Measurements from ENCODE around the gene TMOD2. TPM values are rescaled to one million over a fixed set of nuclear protein-coding genes. Genes with fewer than 3 reads are reported as not detected.
"Not testable (repeated sequence)": the region's sequence is repeated elsewhere in the genome, so short reads cannot be mapped to it uniquely, and the experiment has no call there.

TMOD2 gene
- total RNA-seq, 2 experiments from 2014 or later, result 6.2 to 6.5 TPM

DNA sequence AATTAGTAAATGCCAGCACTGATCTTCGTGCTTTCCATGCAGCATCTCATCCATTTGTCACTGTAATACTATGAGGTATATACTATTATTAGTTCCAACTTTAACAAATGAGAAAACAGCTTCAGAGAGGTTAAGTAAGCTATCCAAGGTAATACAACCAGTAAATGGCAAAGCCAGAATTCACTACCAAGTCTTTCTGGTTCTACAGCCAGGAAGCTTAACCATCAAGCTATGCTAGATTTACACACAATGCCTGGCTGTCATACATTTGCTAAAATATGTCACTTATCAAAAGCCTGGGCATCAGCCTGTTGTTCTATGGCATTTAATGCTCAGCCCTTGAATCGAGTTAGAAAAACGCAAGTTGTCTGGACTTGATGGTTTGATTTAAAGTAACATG is 32.6 kb downstream of the TMOD2 start:
- POLR2A ChIA-PET, result no interaction called here
- no peaks in the 10 kb centered on the region for H3K4me1 Mint-ChIP-seq
- peaks cover 3% of the 10 kb centered on the region for H3K27me3 Mint-ChIP-seq
- no peak for DNase-seq
- CTCF ChIA-PET, result interaction anchor here (1.0 to 1.8 kb wide), 3 partner anchors 10 to 134 kb away, joined by 3 to 4 read pairs (median 3); no protein-coding TSS in a partner anchor
- peaks cover 4% of the 10 kb centered on the region for H3K9me3 Mint-ChIP-seq
- no peak overlapping the region for H3K27ac Mint-ChIP-seq
- H3K4me3 Mint-ChIP-seq, result no peak overlapping the region
- peaks cover 10% of the 10 kb centered on the region for H3K36me3 Mint-ChIP-seq (ENCODE audit: low read depth)

DNA sequence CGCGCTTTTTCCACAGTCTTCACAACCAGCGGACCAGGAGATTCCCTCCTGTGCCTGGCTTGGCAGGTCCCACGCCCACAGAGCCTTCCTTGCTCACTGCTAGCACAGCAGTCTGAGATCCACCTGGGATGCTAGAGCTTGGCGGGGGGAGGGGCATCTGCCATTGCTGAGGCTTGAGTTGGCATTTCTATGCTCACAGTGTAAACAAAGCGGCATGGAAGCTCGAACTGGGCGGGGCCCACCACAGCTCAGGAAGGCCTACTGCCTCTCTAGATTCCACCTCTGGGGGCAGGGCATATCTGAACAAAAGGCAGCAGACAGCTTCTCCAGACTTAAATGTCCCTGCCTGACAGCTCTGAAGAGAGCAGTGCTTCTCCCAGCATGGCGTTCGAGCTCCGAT is 35.7 kb downstream of the TMOD2 start:
- DNase-seq; H3K36me3 Mint-ChIP-seq (ENCODE audit: low read depth): not testable (repeated sequence)

GRCh38 chr15:51792474-51792873 is 41.1 kb downstream of the TMOD2 start:
- peaks cover 12% of the 10 kb centered on the region for H3K27me3 Mint-ChIP-seq
- H3K36me3 Mint-ChIP-seq (ENCODE audit: low read depth); CTCF ChIA-PET; DNase-seq; H3K27ac Mint-ChIP-seq; H3K9me3 Mint-ChIP-seq; H3K4me3 Mint-ChIP-seq; POLR2A ChIA-PET; H3K4me1 Mint-ChIP-seq: not testable (repeated sequence)

More for the DNA sequence above, 35.7 kb downstream of the TMOD2 start:
- peaks cover 12% of the 10 kb centered on the region for H3K27me3 Mint-ChIP-seq
- H3K27ac Mint-ChIP-seq, POLR2A ChIA-PET, H3K9me3 Mint-ChIP-seq, H3K4me3 Mint-ChIP-seq, CTCF ChIA-PET, H3K4me1 Mint-ChIP-seq: not testable (repeated sequence)

DNA sequence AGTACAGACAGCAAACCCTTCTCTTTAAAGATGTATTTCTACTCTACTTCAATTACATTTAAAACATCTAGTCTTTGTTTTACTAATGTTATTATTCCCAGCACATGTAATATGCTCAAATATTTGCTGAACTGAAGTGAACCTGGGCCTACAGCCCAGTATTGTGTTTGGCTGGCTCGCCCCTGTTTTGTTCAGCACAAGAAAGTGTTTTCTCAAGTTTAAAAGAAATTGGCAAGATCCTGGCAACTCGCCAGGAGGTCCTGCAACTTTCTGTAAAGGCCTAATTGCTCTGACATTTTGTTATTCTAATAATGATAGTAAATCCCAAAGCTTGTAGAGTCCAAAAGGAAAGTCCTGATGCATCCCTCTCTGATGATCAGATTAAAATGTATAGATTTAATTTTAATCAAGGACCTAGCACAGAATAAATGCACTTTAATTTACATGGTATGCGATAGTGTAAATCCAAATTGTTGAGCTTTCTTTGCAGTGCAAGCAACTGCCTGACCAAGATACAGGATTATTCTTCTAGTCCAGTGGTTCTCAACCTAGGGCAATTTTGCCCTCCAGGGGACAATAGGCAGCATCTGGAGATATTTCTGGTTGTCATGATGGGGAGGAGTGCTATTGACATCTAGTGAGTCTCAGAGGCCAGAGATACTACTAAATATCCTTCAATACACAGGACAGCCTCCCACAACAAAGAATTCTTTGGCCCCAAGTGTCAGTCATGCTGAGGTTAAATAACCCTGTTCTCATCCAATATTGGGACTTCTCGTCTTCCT is 42.3 kb downstream of the TMOD2 start:
- Mint-ChIP-seq H3K4me3 (no peak overlapping the region), H3K27ac (no peak overlapping the region), H3K36me3 (ENCODE audit: low read depth) (no peaks in the 10 kb centered on the region), H3K27me3 (peaks cover 11% of the 10 kb centered on the region), H3K9me3 (no peaks in the 10 kb centered on the region), H3K4me1 (peaks cover 9% of the 10 kb centered on the region)
- ChIA-PET CTCF (no interaction called here), POLR2A (no interaction called here)
- DNase-seq, result no peak

DNA sequence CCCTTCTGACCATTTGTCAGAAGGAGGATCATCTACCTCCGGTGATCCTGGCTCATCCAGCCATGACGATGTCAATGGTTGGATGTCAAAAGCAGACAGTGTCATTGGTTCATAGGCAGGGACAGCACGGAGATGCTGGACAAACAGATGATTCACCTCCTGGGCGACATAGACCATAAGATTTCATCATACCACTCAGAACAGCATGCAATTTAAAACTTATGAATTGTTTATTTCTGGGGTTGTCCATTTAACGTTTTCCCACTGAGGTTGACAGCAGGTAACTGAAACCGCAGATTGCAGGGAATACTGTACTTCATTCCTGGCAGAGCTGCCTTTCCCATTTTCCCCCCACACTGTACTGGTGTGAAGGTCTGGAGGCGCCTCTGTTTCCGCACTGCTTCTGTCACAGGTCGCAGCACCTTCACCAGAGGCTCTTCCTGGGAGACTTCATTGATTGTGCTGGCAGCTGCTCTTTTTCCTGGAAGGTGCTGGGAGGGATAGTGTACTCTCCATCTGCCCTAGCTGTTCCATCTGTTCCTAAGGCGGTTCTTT is 45.5 kb downstream of the TMOD2 start:
- ChIA-PET POLR2A (no interaction called here), CTCF (interaction anchor here (1.2 kb wide), 1 partner anchor 21 kb away, joined by 3 read pairs; no protein-coding TSS in a partner anchor)
- H3K27ac Mint-ChIP-seq, result no peak overlapping the region
- no peak overlapping the region for H3K4me3 Mint-ChIP-seq
- H3K9me3 Mint-ChIP-seq, result no peaks in the 10 kb centered on the region
- peaks cover 13% of the 10 kb centered on the region for H3K4me1 Mint-ChIP-seq
- H3K27me3 Mint-ChIP-seq, result no peaks in the 10 kb centered on the region
- no peak for DNase-seq
- H3K36me3 Mint-ChIP-seq (ENCODE audit: low read depth), result no peaks in the 10 kb centered on the region

DNA sequence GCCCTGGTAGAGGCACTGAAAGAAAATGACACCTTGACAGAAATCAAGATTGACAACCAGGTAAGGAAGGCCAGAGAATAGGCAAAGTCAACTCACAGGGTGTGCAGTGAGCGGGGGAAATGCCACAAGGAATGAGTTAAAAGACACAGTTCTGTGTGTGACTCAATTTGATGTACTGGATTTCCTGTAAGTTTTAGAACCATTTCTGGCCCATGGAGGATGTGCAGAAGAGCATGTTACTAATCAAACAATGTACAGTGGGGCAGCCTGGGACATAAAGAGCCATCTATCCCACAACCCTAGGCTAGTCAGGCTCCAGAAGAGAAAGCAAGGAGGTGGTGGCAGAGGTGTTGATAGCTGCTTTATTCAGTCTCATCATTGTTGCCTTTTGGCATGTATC is 46.9 kb downstream of the TMOD2 start:
- H3K27ac Mint-ChIP-seq, result no peak overlapping the region
- H3K36me3 Mint-ChIP-seq (ENCODE audit: low read depth), result no peaks in the 10 kb centered on the region
- H3K4me1 Mint-ChIP-seq, result peaks cover 13% of the 10 kb centered on the region
- DNase-seq, result no peak
- H3K9me3 Mint-ChIP-seq, result no peaks in the 10 kb centered on the region
- POLR2A ChIA-PET, result no interaction called here
- no peak overlapping the region for H3K4me3 Mint-ChIP-seq
- CTCF ChIA-PET, result no interaction called here
- H3K27me3 Mint-ChIP-seq, result no peaks in the 10 kb centered on the region

DNA sequence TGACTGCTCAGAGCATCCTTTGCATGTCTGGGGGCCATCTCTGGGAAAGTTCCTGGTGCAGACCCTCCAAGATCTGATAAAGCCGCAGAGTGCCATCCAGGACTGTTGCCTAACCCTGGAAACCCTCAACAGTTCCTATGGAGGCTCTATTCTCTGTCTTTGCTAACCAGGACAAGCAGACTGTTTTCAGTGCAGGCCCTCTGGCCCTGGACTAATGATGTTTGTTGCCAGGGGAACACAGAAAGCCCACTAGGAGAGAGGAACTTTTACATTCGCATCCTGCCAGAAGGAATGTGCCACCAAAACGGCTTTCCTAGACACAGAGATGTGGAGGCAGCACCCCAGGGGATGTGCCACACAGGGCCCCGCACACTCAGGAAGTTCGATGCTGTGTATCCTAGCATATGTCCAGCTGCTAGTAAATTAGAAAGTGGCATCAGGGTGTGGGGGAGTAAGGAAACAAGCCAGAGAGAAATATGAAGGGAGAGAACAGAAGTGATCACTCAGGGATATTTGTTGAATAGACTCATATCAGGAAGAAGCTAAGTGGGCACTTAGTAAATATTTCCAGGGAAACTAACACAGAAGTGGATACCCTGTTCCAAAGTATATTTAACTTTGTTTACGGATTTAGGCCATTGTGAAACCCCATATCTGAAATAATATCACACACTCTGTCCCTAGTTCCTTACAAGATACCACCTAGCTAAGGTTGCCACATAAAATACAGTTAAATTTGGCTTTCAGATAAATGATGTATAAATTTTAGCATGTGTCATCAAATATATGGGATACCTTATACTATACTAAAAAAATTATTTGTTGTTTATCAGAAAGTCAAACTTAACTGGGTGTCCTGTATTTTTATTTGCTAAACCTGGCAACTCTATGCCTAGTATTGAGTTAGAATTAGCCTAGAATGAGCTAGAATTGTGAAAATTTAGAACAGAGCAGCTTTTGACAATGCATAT is 48.2 kb downstream of the TMOD2 start:
- no peak for DNase-seq
- no peaks in the 10 kb centered on the region for H3K27me3 Mint-ChIP-seq
- ChIA-PET POLR2A (interaction anchor here (0.9 kb wide), 1 partner anchor 39 kb away, joined by 3 read pairs; no protein-coding TSS in a partner anchor), CTCF (interaction anchor here (0.9 kb wide), 1 partner anchor 23 kb away, joined by 3 read pairs; no protein-coding TSS in a partner anchor)
- H3K4me1 Mint-ChIP-seq, result peaks cover 13% of the 10 kb centered on the region
- no peak overlapping the region for H3K4me3 Mint-ChIP-seq
- no peaks in the 10 kb centered on the region for H3K9me3 Mint-ChIP-seq
- no peaks in the 10 kb centered on the region for H3K36me3 Mint-ChIP-seq (ENCODE audit: low read depth)
- no peak overlapping the region for H3K27ac Mint-ChIP-seq

DNA sequence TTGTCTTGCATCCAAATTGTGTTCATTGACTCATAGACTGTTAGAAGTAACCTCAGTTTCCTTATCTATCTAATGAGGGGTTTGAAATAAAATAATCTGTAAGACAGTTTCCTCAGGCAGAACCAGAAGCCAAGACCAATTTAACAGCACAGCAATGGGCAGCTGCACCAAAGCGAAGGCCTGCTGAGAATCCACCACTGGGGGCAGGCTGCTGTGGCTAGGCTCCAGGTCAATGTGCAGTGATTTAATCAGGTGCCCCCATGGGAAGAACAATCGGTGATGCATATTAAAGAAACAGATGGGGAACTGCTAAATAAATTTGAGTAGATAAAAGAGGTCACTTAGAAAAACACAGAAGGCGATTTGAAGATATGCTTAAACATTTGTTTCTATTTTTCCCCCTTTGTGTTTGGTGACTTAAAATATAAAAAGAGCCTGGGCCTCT is 50.0 kb downstream of the TMOD2 start:
- H3K4me1 Mint-ChIP-seq, result peaks cover 13% of the 10 kb centered on the region
- H3K36me3 Mint-ChIP-seq (ENCODE audit: low read depth), result no peaks in the 10 kb centered on the region
- ChIA-PET POLR2A (no interaction called here), CTCF (interaction anchor here (0.7 to 1.4 kb wide), 4 partner anchors 17 to 151 kb away, joined by 3 to 6 read pairs (median 4); no protein-coding TSS in a partner anchor)
- H3K4me3 Mint-ChIP-seq, result no peak overlapping the region
- H3K27ac Mint-ChIP-seq, result no peak overlapping the region
- H3K27me3 Mint-ChIP-seq, result no peaks in the 10 kb centered on the region
- no peak for DNase-seq
- H3K9me3 Mint-ChIP-seq, result no peaks in the 10 kb centered on the region

- Mint-ChIP-seq H3K36me3 (ENCODE audit: low read depth) (no peaks in the 10 kb centered on the region), H3K27ac (no peak overlapping the region), H3K9me3 (no peaks in the 10 kb centered on the region), H3K4me3 (no peak overlapping the region), H3K4me1 (peaks cover 13% of the 10 kb centered on the region), H3K27me3 (no peaks in the 10 kb centered on the region)
- CTCF ChIA-PET, result interaction anchor here (1.1 to 1.4 kb wide), 3 partner anchors 18 to 152 kb away, joined by 3 to 6 read pairs (median 4); no protein-coding TSS in a partner anchor
- POLR2A ChIA-PET, result no interaction called here
- no peak for DNase-seq
Observed at GRCh38 chr15:51802593-51802992, 51.2 kb downstream of the TMOD2 start.

GRCh38 chr15:51803965-51804364 is 52.6 kb downstream of the TMOD2 start:
- no peaks in the 10 kb centered on the region for H3K9me3 Mint-ChIP-seq
- H3K4me3 Mint-ChIP-seq, result no peak overlapping the region
- ChIA-PET POLR2A (no interaction called here), CTCF (no interaction called here)
- H3K27ac Mint-ChIP-seq, result no peak overlapping the region
- peaks cover 1% of the 10 kb centered on the region for H3K4me1 Mint-ChIP-seq
- no peak for DNase-seq
- no peaks in the 10 kb centered on the region for H3K27me3 Mint-ChIP-seq
- H3K36me3 Mint-ChIP-seq (ENCODE audit: low read depth), result no peaks in the 10 kb centered on the region

DNA sequence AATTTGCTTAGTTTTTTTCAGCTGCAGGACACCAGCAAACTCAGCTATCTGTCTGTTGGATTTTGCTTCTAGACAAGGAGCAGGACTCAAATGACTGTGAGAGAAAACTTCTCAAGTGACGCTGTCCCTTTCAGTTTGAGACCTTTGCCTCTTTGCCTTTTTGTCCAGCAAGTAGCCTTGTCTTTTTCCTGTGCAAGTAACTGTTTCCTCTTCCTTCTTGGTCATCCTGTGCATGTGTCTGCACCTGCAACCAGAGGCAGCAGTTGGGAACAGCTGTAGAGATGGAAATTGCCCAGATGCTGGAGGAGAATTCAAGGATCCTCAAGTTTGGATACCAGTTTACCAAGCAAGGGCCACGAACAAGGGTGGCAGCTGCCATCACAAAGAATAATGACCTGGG is 54.7 kb downstream of the TMOD2 start:
- Mint-ChIP-seq H3K4me3 (no peak overlapping the region), H3K36me3 (ENCODE audit: low read depth) (no peaks in the 10 kb centered on the region), H3K4me1 (no peaks in the 10 kb centered on the region), H3K27me3 (no peaks in the 10 kb centered on the region), H3K27ac (no peak overlapping the region), H3K9me3 (no peaks in the 10 kb centered on the region)
- ChIA-PET POLR2A (no interaction called here), CTCF (no interaction called here)
- no peak for DNase-seq

- POLR2A ChIA-PET, result no interaction called here
- Mint-ChIP-seq H3K36me3 (ENCODE audit: low read depth) (no peaks in the 10 kb centered on the region), H3K4me1 (no peaks in the 10 kb centered on the region), H3K27ac (no peak overlapping the region), H3K4me3 (no peak overlapping the region), H3K9me3 (no peaks in the 10 kb centered on the region), H3K27me3 (no peaks in the 10 kb centered on the region)
- CTCF ChIA-PET, result no interaction called here
- no peak for DNase-seq
Observed at GRCh38 chr15:51809457-51809856, 58.1 kb downstream of the TMOD2 start.

DNA sequence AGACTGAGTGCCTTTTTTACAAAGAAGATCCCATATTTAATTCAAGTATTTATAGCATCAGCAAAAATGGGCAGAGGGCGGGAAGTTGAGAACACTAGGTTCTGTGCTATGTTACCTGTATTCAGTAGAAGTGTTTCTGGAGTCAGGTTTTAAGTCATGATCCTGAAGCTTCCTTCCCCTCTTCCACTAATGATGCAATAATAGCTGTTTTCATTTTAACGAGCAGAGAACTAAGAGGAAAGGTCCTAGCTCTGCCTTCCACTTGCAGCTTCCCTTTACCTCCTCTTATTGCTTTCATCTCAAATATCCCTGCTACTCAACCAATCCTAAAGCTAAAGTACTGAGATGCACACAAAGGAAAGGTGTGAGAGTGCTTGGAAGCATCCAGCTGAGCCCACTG is 61.2 kb downstream of the TMOD2 start:
- POLR2A ChIA-PET, result interaction anchor here (1.3 kb wide), 1 partner anchor 17 kb away, joined by 3 read pairs; the partner anchor contains the start of gene TMOD3

More for the DNA sequence above, 61.2 kb downstream of the TMOD2 start:
- Mint-ChIP-seq H3K27ac (no peak overlapping the region), H3K9me3 (no peaks in the 10 kb centered on the region), H3K4me1 (no peaks in the 10 kb centered on the region), H3K4me3 (no peak overlapping the region), H3K27me3 (no peaks in the 10 kb centered on the region), H3K36me3 (ENCODE audit: low read depth) (no peaks in the 10 kb centered on the region)
- CTCF ChIA-PET, result interaction anchor here (1.0 kb wide), 1 partner anchor 36 kb away, joined by 3 read pairs; no protein-coding TSS in a partner anchor
- no peak for DNase-seq
